ENCODE measurements around the gene ZNF862.

Gene ZNF862

GRCh38 chr7:149854611-149855360, 16.6 kb downstream of the ZNF862 start:
- Histone ChIP-seq H3K4me3 (ENCODE audit: low read length) (peak overlapping the region; percentile 14; the same call in 1 of the 2 replicates), H3K36me3 (ENCODE audit: insufficient read depth, low read depth, low read length) (no peaks in the 10 kb centered on the region), H3K4me1 (ENCODE audit: insufficient read depth, low read length) (peaks cover 13% of the 10 kb centered on the region), H3K9me3 (ENCODE audit: insufficient read depth, low read depth, low read length) (no peaks in the 10 kb centered on the region), H3K9ac (ENCODE audit: low read depth, low read length) (0 out of 2 replicates have a peak overlapping the region, but pooled peaks have one; percentile 3), H3K27me3 (ENCODE audit: insufficient read depth, low read length) (no peaks in the 10 kb centered on the region), H3K27ac (ENCODE audit: low read length) (no peak overlapping the region)

DNA sequence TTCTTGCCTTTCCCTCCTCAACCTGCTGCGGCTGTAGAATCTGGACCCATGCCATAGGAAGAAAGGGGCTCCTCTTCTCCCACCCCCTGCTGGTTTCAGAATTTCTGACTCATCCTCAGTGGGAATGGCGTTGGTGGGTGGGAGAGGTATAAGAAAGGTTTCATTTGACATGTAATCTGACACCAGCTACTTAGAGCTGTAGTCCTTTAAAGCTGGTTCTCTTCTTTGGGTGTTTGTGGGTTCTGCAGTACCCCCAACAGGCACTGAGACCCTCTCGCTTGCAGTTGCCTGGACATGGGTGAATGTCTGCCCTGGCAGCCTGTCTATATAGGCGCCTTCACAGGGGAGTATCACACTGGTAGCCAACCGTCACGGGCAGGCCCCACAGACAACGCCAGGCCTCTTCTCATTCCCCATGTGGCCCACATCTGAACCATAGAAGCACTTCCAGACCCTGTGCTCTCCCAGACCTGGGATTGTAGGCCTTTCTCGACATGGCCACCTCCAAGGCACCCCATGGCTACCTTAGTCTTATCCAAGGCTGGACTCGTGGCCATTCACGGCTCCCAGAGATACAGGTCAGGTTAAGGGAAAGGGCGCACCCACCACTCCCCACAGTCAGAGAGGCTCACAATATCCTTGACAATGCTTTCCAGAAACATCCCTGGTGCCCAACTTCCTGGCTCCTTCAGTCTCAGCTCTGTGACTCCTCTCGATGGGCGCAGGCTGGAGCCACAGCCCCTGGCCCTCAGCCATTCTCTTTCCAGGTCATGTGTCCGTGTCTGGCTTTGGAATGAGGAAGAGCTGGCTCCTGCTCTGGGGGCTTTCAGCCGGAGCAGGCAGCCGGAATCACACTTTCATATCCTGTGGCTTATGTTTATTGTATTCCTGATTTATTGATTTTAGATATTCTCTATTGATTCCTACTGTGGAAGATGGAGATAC, 17.5 kb downstream of the ZNF862 start:
- Histone ChIP-seq H3K9ac (ENCODE audit: low read depth, low read length) (0 out of 2 replicates have a peak overlapping the region, but pooled peaks have one; percentile 3), H3K4me1 (ENCODE audit: insufficient read depth, low read length) (peaks cover 13% of the 10 kb centered on the region), H3K27me3 (ENCODE audit: insufficient read depth, low read length) (no peaks in the 10 kb centered on the region), H3K4me3 (ENCODE audit: low read length) (peak overlapping the region; percentile 14), H3K9me3 (ENCODE audit: insufficient read depth, low read depth, low read length) (no peaks in the 10 kb centered on the region), H3K36me3 (ENCODE audit: insufficient read depth, low read depth, low read length) (no peaks in the 10 kb centered on the region), H3K27ac (ENCODE audit: low read length) (no peak overlapping the region)

DNA sequence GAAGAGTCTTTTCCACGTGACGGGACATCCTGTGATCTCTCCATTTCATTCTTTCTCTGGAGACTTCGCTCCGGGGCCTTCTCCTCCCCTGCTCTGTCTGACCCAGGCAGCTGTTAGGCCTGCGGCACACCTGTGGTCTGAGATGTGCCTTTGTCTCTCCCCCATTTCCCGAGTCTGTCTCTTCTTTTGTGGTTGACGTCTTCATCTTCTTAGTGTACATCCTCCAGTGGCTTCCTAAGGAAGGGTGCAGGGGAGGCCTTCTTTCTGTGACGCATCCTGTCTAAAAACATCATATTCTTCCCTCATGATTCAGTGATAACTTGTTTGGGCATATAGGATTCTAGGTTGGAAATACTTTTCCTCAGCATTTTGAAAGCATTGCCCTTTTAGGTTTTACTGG, 18.4 kb downstream of the ZNF862 start:
- no peak overlapping the region for H3K9ac ChIP-seq (ENCODE audit: low read depth, low read length)
- H3K9me3 ChIP-seq (ENCODE audit: insufficient read depth, low read depth, low read length) = no peaks in the 10 kb centered on the region
- H3K4me1 ChIP-seq (ENCODE audit: insufficient read depth, low read length) = peaks cover 13% of the 10 kb centered on the region
- no peak overlapping the region for H3K4me3 ChIP-seq (ENCODE audit: low read length)
- no peaks in the 10 kb centered on the region for H3K27me3 ChIP-seq (ENCODE audit: insufficient read depth, low read length)
- H3K27ac ChIP-seq (ENCODE audit: low read length) = no peak overlapping the region
- H3K36me3 ChIP-seq (ENCODE audit: insufficient read depth, low read depth, low read length) = no peaks in the 10 kb centered on the region

- H3K4me1 ChIP-seq (ENCODE audit: insufficient read depth, low read length) = peaks cover 13% of the 10 kb centered on the region
- H3K27me3 ChIP-seq (ENCODE audit: insufficient read depth, low read length) = no peaks in the 10 kb centered on the region
- H3K4me3 ChIP-seq (ENCODE audit: low read length) = no peak overlapping the region
- no peaks in the 10 kb centered on the region for H3K9me3 ChIP-seq (ENCODE audit: insufficient read depth, low read depth, low read length)
- no peak overlapping the region for H3K9ac ChIP-seq (ENCODE audit: low read depth, low read length)
- H3K27ac ChIP-seq (ENCODE audit: low read length) = no peak overlapping the region
- H3K36me3 ChIP-seq (ENCODE audit: insufficient read depth, low read depth, low read length) = no peaks in the 10 kb centered on the region
Observed at GRCh38 chr7:149859369-149859768, 21.2 kb downstream of the ZNF862 start.

GRCh38 chr7:149859876-149860275, 21.7 kb downstream of the ZNF862 start:
- Histone ChIP-seq H3K9ac (ENCODE audit: low read depth, low read length) (no peak overlapping the region), H3K27me3 (ENCODE audit: insufficient read depth, low read length) (no peaks in the 10 kb centered on the region), H3K36me3 (ENCODE audit: insufficient read depth, low read depth, low read length) (no peaks in the 10 kb centered on the region), H3K27ac (ENCODE audit: low read length) (no peak overlapping the region), H3K4me1 (ENCODE audit: insufficient read depth, low read length) (peaks cover 10% of the 10 kb centered on the region), H3K9me3 (ENCODE audit: insufficient read depth, low read depth, low read length) (no peaks in the 10 kb centered on the region), H3K4me3 (ENCODE audit: low read length) (no peak overlapping the region)

DNA sequence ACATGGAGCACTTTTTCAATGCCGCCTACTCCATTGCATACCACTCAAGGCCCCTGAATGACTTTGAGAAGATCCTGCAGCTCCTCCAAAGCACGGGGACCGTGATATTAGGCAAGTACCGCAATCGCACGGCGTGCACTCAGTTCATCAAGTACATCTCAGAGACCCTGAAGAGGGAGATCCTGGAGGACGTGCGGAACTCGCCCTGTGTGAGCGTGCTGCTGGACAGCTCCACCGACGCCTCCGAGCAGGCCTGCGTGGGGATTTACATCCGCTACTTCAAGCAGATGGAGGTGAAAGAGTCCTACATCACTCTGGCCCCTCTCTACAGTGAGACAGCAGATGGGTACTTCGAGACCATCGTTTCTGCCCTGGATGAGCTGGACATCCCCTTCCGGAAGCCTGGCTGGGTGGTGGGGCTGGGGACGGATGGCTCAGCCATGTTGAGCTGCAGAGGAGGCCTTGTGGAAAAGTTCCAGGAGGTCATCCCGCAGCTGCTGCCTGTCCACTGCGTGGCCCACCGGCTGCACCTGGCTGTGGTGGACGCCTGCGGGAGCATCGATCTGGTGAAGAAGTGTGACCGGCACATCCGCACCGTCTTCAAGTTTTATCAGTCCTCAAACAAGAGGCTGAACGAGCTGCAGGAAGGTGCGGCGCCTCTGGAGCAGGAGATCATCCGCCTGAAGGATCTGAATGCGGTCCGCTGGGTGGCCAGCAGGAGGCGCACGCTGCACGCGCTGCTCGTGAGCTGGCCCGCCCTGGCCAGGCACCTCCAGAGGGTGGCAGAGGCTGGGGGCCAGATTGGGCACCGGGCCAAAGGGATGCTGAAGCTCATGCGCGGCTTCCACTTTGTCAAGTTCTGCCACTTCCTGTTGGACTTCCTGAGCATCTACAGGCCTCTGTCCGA, 22.9 kb downstream of the ZNF862 start:
- no peaks in the 10 kb centered on the region for H3K36me3 ChIP-seq (ENCODE audit: insufficient read depth, low read depth, low read length)

DNA sequence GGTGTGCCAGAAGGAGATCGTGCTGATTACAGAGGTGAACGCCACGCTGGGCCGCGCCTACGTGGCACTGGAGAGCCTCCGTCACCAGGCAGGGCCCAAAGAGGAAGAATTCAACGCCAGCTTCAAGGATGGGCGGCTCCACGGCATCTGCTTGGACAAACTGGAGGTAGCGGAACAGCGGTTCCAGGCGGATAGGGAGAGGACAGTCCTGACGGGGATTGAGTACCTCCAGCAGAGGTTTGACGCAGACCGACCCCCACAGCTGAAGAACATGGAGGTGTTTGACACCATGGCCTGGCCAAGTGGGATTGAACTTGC, 23.5 kb downstream of the ZNF862 start:
- Histone ChIP-seq H3K27ac (ENCODE audit: low read length) (no peak overlapping the region), H3K27me3 (ENCODE audit: insufficient read depth, low read length) (no peaks in the 10 kb centered on the region), H3K9me3 (ENCODE audit: insufficient read depth, low read depth, low read length) (no peaks in the 10 kb centered on the region), H3K9ac (ENCODE audit: low read depth, low read length) (no peak overlapping the region), H3K4me1 (ENCODE audit: insufficient read depth, low read length) (no peaks in the 10 kb centered on the region), H3K4me3 (ENCODE audit: low read length) (no peak overlapping the region), H3K36me3 (ENCODE audit: insufficient read depth, low read depth, low read length) (no peaks in the 10 kb centered on the region)

More for the DNA sequence above, 22.9 kb downstream of the ZNF862 start:
- no peaks in the 10 kb centered on the region for H3K27me3 ChIP-seq (ENCODE audit: insufficient read depth, low read length)
- H3K9me3 ChIP-seq (ENCODE audit: insufficient read depth, low read depth, low read length) = no peaks in the 10 kb centered on the region
- no peak overlapping the region for H3K9ac ChIP-seq (ENCODE audit: low read depth, low read length)
- H3K4me3 ChIP-seq (ENCODE audit: low read length) = no peak overlapping the region
- H3K4me1 ChIP-seq (ENCODE audit: insufficient read depth, low read length) = no peaks in the 10 kb centered on the region; the same call in 1 of the 2 replicates
- H3K27ac ChIP-seq (ENCODE audit: low read length) = no peak overlapping the region

GRCh38 chr7:149862156-149862555, 24.0 kb downstream of the ZNF862 start:
- Histone ChIP-seq H3K9ac (ENCODE audit: low read depth, low read length) (no peak overlapping the region), H3K4me1 (ENCODE audit: insufficient read depth, low read length) (no peaks in the 10 kb centered on the region), H3K27ac (ENCODE audit: low read length) (no peak overlapping the region), H3K36me3 (ENCODE audit: insufficient read depth, low read depth, low read length) (no peaks in the 10 kb centered on the region), H3K9me3 (ENCODE audit: insufficient read depth, low read depth, low read length) (no peaks in the 10 kb centered on the region), H3K4me3 (ENCODE audit: low read length) (no peak overlapping the region), H3K27me3 (ENCODE audit: insufficient read depth, low read length) (no peaks in the 10 kb centered on the region)

GRCh38 chr7:149863500-149863899, 25.3 kb downstream of the ZNF862 start:
- no peak overlapping the region for H3K9ac ChIP-seq (ENCODE audit: low read depth, low read length)
- no peaks in the 10 kb centered on the region for H3K27me3 ChIP-seq (ENCODE audit: insufficient read depth, low read length)
- no peak overlapping the region for H3K4me3 ChIP-seq (ENCODE audit: low read length)
- H3K9me3 ChIP-seq (ENCODE audit: insufficient read depth, low read depth, low read length) = no peaks in the 10 kb centered on the region
- no peaks in the 10 kb centered on the region for H3K4me1 ChIP-seq (ENCODE audit: insufficient read depth, low read length)
- H3K27ac ChIP-seq (ENCODE audit: low read length) = no peak overlapping the region
- no peaks in the 10 kb centered on the region for H3K36me3 ChIP-seq (ENCODE audit: insufficient read depth, low read depth, low read length)

DNA sequence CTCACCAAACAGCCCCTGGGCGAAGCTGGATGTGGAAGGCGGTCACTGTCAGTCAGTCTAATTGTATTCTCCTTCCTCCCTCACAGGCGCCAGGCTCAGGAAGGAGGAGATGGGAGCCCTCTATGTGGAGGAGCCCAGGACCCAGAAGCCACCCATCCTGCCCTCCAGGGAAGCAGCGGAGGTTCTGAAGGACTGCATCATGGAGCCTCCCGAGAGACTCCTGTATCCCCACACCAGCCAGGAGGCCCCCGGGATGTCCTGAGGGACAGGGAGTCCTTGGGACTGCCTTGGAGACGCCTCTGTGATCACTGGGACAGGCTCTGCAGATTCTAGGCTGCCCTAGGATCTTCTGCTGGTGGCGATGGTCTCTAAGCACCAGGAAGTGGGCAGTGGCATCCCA, 25.8 kb downstream of the ZNF862 start:
- Histone ChIP-seq H3K36me3 (ENCODE audit: insufficient read depth, low read depth, low read length) (no peaks in the 10 kb centered on the region), H3K27ac (ENCODE audit: low read length) (no peak overlapping the region), H3K9me3 (ENCODE audit: insufficient read depth, low read depth, low read length) (no peaks in the 10 kb centered on the region), H3K27me3 (ENCODE audit: insufficient read depth, low read length) (no peaks in the 10 kb centered on the region), H3K4me1 (ENCODE audit: insufficient read depth, low read length) (no peaks in the 10 kb centered on the region), H3K9ac (ENCODE audit: low read depth, low read length) (no peak overlapping the region), H3K4me3 (ENCODE audit: low read length) (no peak overlapping the region)

DNA sequence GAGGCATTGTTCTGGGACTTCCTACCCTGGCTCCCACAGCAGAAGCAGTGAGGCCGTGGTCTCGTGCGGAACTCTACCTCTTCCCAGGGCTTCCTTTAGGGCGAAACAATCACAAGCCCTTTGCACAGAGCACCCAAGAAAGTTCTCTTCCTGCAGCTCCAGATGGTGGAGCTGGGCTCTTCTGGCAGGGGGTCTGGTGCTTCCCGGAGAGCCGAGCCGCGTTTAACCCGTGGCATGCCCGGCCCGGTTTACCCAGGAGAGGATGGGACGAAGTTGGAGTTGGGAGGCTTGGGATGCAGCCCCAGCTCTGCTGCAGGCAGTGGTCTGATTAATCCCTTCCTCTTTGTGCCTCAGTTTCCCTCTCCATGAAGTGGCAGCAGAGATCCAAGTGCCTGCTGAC, 26.6 kb downstream of the ZNF862 start:
- H3K27ac ChIP-seq (ENCODE audit: low read length) = no peak overlapping the region
- no peaks in the 10 kb centered on the region for H3K27me3 ChIP-seq (ENCODE audit: insufficient read depth, low read length)

More for the DNA sequence above, 26.6 kb downstream of the ZNF862 start:
- Histone ChIP-seq H3K9ac (ENCODE audit: low read depth, low read length) (no peak overlapping the region), H3K4me1 (ENCODE audit: insufficient read depth, low read length) (no peaks in the 10 kb centered on the region), H3K4me3 (ENCODE audit: low read length) (no peak overlapping the region), H3K36me3 (ENCODE audit: insufficient read depth, low read depth, low read length) (no peaks in the 10 kb centered on the region), H3K9me3 (ENCODE audit: insufficient read depth, low read depth, low read length) (no peaks in the 10 kb centered on the region)
